H9 (cell line): ENCODE measurements around the gene HAT1. TPM values are rescaled to one million over a fixed set of nuclear protein-coding genes. Genes with fewer than 3 reads are reported as not detected.

Experiments
- DNase-seq: peaks from one replicate; pipeline ENCODE4 v3.0.0-alpha.2; 2017
- H2AFZ ChIP-seq: one replicate; pipeline ENCODE4 v1.6.1; 2013; ENCODE audit warnings: mild to moderate bottlenecking, low read length, control low read depth, moderate library complexity
- H2AK5ac ChIP-seq: 2 replicates; pipeline ENCODE4 v1.6.1; 2013; ENCODE audit warnings: low read length, control low read depth, mixed read lengths; ENCODE audit not compliant: insufficient read length
- H2BK120ac ChIP-seq: one replicate; pipeline ENCODE4 v1.6.1; 2013; ENCODE audit warnings: low read depth, mild to moderate bottlenecking, low read length, control low read depth, inconsistent platforms; ENCODE audit not compliant: poor library complexity, severe bottlenecking
- H2BK12ac ChIP-seq: 2 replicates; pipeline ENCODE4 v1.6.1; 2013; ENCODE audit warnings: low read length, control low read depth, mixed read lengths, low read depth; ENCODE audit not compliant: insufficient read length
- H2BK15ac ChIP-seq: 2 replicates; pipeline ENCODE4 v1.6.1; 2013; ENCODE audit warnings: low read depth, low read length, control low read depth
- H2BK20ac ChIP-seq: one replicate; pipeline ENCODE4 v1.6.1; 2013; ENCODE audit warnings: low read depth, mild to moderate bottlenecking, low read length, control low read depth, inconsistent platforms; ENCODE audit not compliant: poor library complexity, severe bottlenecking
- H2BK5ac ChIP-seq: 2 replicates; pipeline ENCODE4 v1.6.1; 2013; ENCODE audit warnings: low read length, control low read depth, mixed read lengths; ENCODE audit not compliant: insufficient read length
- H3K14ac ChIP-seq: 2 replicates; pipeline ENCODE4 v1.6.1; 2013; ENCODE audit warnings: low read length, control low read depth; ENCODE audit not compliant: insufficient read depth
- H3K18ac ChIP-seq: 2 replicates; pipeline ENCODE4 v1.6.1; 2013; ENCODE audit warnings: low read depth, mild to moderate bottlenecking, mixed read lengths, low read length, control low read depth; ENCODE audit not compliant: insufficient read length
- H3K23ac ChIP-seq: 2 replicates; pipeline ENCODE4 v1.6.1; 2013; ENCODE audit warnings: low read length, control low read depth, mixed read lengths, low read depth; ENCODE audit not compliant: insufficient read length
- H3K23me2 ChIP-seq: 2 replicates; pipeline ENCODE4 v1.6.1; 2013; ENCODE audit warnings: low read depth, mild to moderate bottlenecking, mixed read lengths, low read length, control low read depth; ENCODE audit not compliant: insufficient read length, poor library complexity, severe bottlenecking
- H3K27ac ChIP-seq: 2 replicates; pipeline ENCODE4 v1.5.1; 2013; ENCODE audit warnings: low read length, control low read depth, mixed read lengths, low read depth; ENCODE audit not compliant: insufficient read length
- H3K27me3 ChIP-seq: 2 replicates; pipeline ENCODE4 v1.6.1; 2013; ENCODE audit warnings: low read length, control low read depth, inconsistent platforms; ENCODE audit not compliant: insufficient read depth
- H3K4ac ChIP-seq: 2 replicates; pipeline ENCODE4 v1.6.1; 2013; ENCODE audit warnings: low read depth, mild to moderate bottlenecking, control low read depth, inconsistent platforms, low read length, moderate library complexity
- H3K4me1 ChIP-seq: 2 replicates; pipeline ENCODE4 v1.6.1; 2013; ENCODE audit warnings: low read length, control low read depth, inconsistent platforms; ENCODE audit not compliant: insufficient read depth
- H3K4me2 ChIP-seq: 2 replicates; pipeline ENCODE4 v1.6.1; 2013; ENCODE audit warnings: low read length, control low read depth, mixed read lengths; ENCODE audit not compliant: insufficient read length, insufficient read depth
- H3K56ac ChIP-seq: 2 replicates; pipeline ENCODE4 v1.6.1; 2013; ENCODE audit warnings: low read depth, mild to moderate bottlenecking, mixed read lengths, low read length, control low read depth; ENCODE audit not compliant: insufficient read length
- H3K79me1 ChIP-seq: 2 replicates; pipeline ENCODE4 v1.6.1; 2013; ENCODE audit warnings: low read depth, mild to moderate bottlenecking, moderate library complexity, low read length, control low read depth, inconsistent platforms; ENCODE audit not compliant: insufficient read depth, poor library complexity, severe bottlenecking
- H3K79me2 ChIP-seq: 2 replicates; pipeline ENCODE4 v1.6.1; 2013; ENCODE audit warnings: low read length, control low read depth, inconsistent platforms; ENCODE audit not compliant: insufficient read depth
- H3K9ac ChIP-seq: 2 replicates; pipeline ENCODE4 v1.6.1; 2013; ENCODE audit warnings: low read length, control low read depth, mixed read lengths; ENCODE audit not compliant: insufficient read length; ENCODE audit errors: extremely low read depth
- H3K9me3 ChIP-seq: one replicate; pipeline ENCODE4 v1.6.1; 2013; ENCODE audit warnings: low read depth, low read length, inconsistent platforms; ENCODE audit not compliant: control insufficient read depth
- H3T11ph ChIP-seq: one replicate; pipeline ENCODE4 v1.6.1; 2013; ENCODE audit warnings: mild to moderate bottlenecking, low read length, control low read depth, inconsistent platforms
- H4K20me1 ChIP-seq: one replicate; pipeline ENCODE4 v1.6.1; 2013; ENCODE audit not compliant: control insufficient read depth, insufficient read length, insufficient read depth
- H4K5ac ChIP-seq: 2 replicates; pipeline ENCODE4 v1.6.1; 2013; ENCODE audit warnings: low read depth, mild to moderate bottlenecking, mixed read lengths, low read length, control low read depth; ENCODE audit not compliant: insufficient read length
- H4K8ac ChIP-seq: replicated peaks from 2 replicates; pipeline ENCODE4 v1.6.1; 2013; ENCODE audit warnings: low read length, control low read depth, mixed read lengths, low read depth; ENCODE audit not compliant: insufficient read length
- H4K91ac ChIP-seq: 2 replicates; pipeline ENCODE4 v1.6.1; 2013; ENCODE audit warnings: low read depth, mild to moderate bottlenecking, moderate library complexity, mixed read lengths, low read length, control low read depth; ENCODE audit not compliant: insufficient read length
- H3K27ac Mint-ChIP-seq, 3 experiments: 2 replicates in 2 of 3; 3 replicates in 1 of 3; pipeline ENCODE4 v1.8.0; 2020 to 2021; ENCODE audit warnings: mixed read lengths in 3 of 3, mild to moderate bottlenecking in 1 of 3, moderate library complexity in 1 of 3
- H3K27me3 Mint-ChIP-seq: 2 replicates; pipeline ENCODE4 v1.8.0; 2021; ENCODE audit warnings: low read depth, mild to moderate bottlenecking, moderate library complexity, mixed read lengths
- H3K36me3 Mint-ChIP-seq, 3 experiments: 2 replicates in 2 of 3; 3 replicates in 1 of 3; pipeline ENCODE4 v1.8.0; 2020 to 2021; ENCODE audit warnings: low read depth in 3 of 3, mixed read lengths in 3 of 3; ENCODE audit not compliant: insufficient read depth in 1 of 3
- H3K4me1 Mint-ChIP-seq, 2 experiments: 2 replicates each; pipeline ENCODE4 v1.8.0; 2020; ENCODE audit warnings: mixed read lengths in 2 of 2
- H3K4me3 Mint-ChIP-seq, 2 experiments: 2 replicates in 1 of 2; 3 replicates in 1 of 2; pipeline ENCODE4 v1.8.0; 2020 to 2021; ENCODE audit warnings: mild to moderate bottlenecking in 2 of 2, mixed read lengths in 2 of 2, moderate library complexity in 1 of 2
- H3K9me3 Mint-ChIP-seq, 2 experiments: 2 replicates in 1 of 2; 3 replicates in 1 of 2; pipeline ENCODE4 v1.8.0; 2020; ENCODE audit warnings: mild to moderate bottlenecking in 2 of 2, mixed read lengths in 2 of 2, moderate library complexity in 1 of 2
- WGBS: extraction: QIAGEN DNeasy Blood & Tissue Kit; methylation state at CpG from one replicate; pipeline ENCODE4 v1.1.7; 2013; ENCODE audit warnings: missing lambda C conversion rate, low lambda C conversion rate, mixed read lengths; ENCODE audit not compliant: insufficient read length; ENCODE audit errors: extremely low coverage; 5-methylcytosine and 5-hydroxymethylcytosine counted together
- total RNA-seq: library from RNA; stranded (reverse); gene quantifications from 2 replicates; pipeline ENCODE4 v1.2.1, GENCODE V29; 2021
- TF ChIP-seq, protein P1 (sequence below): fragments of 200-600 bp; sonication (generic); conservative IDR thresholded peaks from 3 replicates; pipeline ENCODE4 v1.8.0; 2021; ENCODE audit warnings: antibody characterized with exemption, mild to moderate bottlenecking

Gene HAT1
- total RNA-seq, 1 experiment from 2014 or later, result 73.0 TPM

DNA sequence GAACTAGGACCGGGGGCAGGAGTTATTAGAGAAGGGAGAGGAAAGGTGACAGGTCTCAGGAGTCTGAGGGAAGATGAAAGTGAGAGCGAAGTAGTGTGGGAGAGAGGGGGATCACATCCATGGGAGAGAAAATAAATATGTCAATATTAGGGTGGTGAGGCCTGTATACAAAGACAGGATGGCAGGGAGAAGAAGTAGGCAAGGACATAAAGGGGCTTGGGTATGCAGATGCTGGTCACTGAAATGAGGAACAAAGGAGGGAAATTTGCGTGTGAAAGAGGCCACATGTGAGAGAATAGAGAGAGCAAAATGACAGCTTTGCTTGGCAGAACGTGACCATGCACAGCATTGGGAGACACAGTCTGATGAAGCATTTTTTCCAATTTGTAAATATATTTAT lies 91.1 kb downstream of the HAT1 start:
- DNase-seq, result no peak
- Histone ChIP-seq H2AFZ (no peak overlapping the region), H3K9ac (no peak overlapping the region), H3K79me1 (no peaks in the 10 kb centered on the region), H4K8ac (no peak overlapping the region), H2BK12ac (no peak overlapping the region), H4K20me1 (no peaks in the 10 kb centered on the region), H3K4me1 (peaks cover 3% of the 10 kb centered on the region; the same call in 1 of the 2 replicates), H4K91ac (no peak overlapping the region), H3K4ac (no peak overlapping the region), H3K27ac (no peak overlapping the region), H3K56ac (no peak overlapping the region), H3K23ac (no peak overlapping the region), H2BK5ac (no peak overlapping the region), H2BK15ac (no peak overlapping the region), H2BK120ac (no peak overlapping the region), H3K79me2 (peaks cover 2% of the 10 kb centered on the region; the same call in 1 of the 2 replicates), H2BK20ac (no peak overlapping the region), H3K14ac (no peak overlapping the region), H3T11ph (no peak overlapping the region), H3K4me2 (no peak overlapping the region), H3K27me3 (no peaks in the 10 kb centered on the region), H4K5ac (no peak overlapping the region), H3K18ac (no peak overlapping the region), H3K9me3 (no peaks in the 10 kb centered on the region), H2AK5ac (no peak overlapping the region), H3K23me2 (no peaks in the 10 kb centered on the region)
- Mint-ChIP-seq H3K27me3 (no peaks in the 10 kb centered on the region; the same call in 1 of the 2 replicates), H3K4me3 (no peak overlapping the region), H3K36me3 (no peaks in the 10 kb centered on the region), H3K9me3 (no peaks in the 10 kb centered on the region), H3K27ac (peak overlapping the region; percentile 17 to 48 (median 26); a peak in 6 of 7 replicates), H3K4me1 (peaks cover 17 to 18% of the 10 kb centered on the region in 2 experiments)
- TF ChIP-seq, protein P1, sequence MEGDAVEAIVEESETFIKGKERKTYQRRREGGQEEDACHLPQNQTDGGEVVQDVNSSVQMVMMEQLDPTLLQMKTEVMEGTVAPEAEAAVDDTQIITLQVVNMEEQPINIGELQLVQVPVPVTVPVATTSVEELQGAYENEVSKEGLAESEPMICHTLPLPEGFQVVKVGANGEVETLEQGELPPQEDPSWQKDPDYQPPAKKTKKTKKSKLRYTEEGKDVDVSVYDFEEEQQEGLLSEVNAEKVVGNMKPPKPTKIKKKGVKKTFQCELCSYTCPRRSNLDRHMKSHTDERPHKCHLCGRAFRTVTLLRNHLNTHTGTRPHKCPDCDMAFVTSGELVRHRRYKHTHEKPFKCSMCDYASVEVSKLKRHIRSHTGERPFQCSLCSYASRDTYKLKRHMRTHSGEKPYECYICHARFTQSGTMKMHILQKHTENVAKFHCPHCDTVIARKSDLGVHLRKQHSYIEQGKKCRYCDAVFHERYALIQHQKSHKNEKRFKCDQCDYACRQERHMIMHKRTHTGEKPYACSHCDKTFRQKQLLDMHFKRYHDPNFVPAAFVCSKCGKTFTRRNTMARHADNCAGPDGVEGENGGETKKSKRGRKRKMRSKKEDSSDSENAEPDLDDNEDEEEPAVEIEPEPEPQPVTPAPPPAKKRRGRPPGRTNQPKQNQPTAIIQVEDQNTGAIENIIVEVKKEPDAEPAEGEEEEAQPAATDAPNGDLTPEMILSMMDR, result no peak
- WGBS, result no CpG with 5 or more reads among the region's 4 CpGs
